GM10847 (cell line): ENCODE data around the gene CENPN.

Source experiments
- POLR2A ChIP-seq: IDR thresholded peaks from 2 replicates; pipeline ENCODE4 v1.6.1; 2011; ENCODE audit not compliant: insufficient read length; ENCODE audit errors: extremely low read depth

Gene CENPN

GRCh38 chr16:81000873-81001272 lies 6.1 kb upstream of the CENPN start:
- no peak for TF ChIP-seq POLR2A

- no peak for TF ChIP-seq POLR2A
These were observed 5.7 kb upstream of the CENPN start for GRCh38 chr16:81001330-81001729.

- no peak for TF ChIP-seq POLR2A
These were observed 4.0 kb upstream of the CENPN start for GRCh38 chr16:81003064-81003463.

- TF ChIP-seq POLR2A = no peak
These were observed 3.2 kb upstream of the CENPN start for GRCh38 chr16:81003610-81004460.

- no peak for TF ChIP-seq POLR2A
These were observed 2.2 kb upstream of the CENPN start for GRCh38 chr16:81004646-81005353.

GRCh38 chr16:81005610-81006161 lies 1.3 kb upstream of the CENPN start:
- TF ChIP-seq POLR2A = no peak

GRCh38 chr16:81006211-81006812 lies 702 bp upstream of the CENPN start:
- TF ChIP-seq POLR2A = peak; percentile 66

- no peak for TF ChIP-seq POLR2A
These were observed 1.4 kb downstream of the CENPN start for GRCh38 chr16:81008505-81008789.

- no peak for TF ChIP-seq POLR2A
These were observed 6.0 kb downstream of the CENPN start for GRCh38 chr16:81012974-81013373.

GRCh38 chr16:81014672-81015071 lies 7.7 kb downstream of the CENPN start:
- TF ChIP-seq POLR2A = no peak

GRCh38 chr16:81018496-81018895 lies 11.5 kb downstream of the CENPN start:
- TF ChIP-seq POLR2A = no peak

GRCh38 chr16:81026429-81026828 lies 19.4 kb downstream of the CENPN start:
- no peak for TF ChIP-seq POLR2A

GRCh38 chr16:81029930-81030604 lies 23.1 kb downstream of the CENPN start:
- TF ChIP-seq POLR2A = no peak

- peak; percentile 72 for TF ChIP-seq POLR2A
These were observed 28.5 kb downstream of the CENPN start, which contains the start of gene ATMIN for GRCh38 chr16:81035398-81035974. Gene ATMIN (plus strand): TSS chr16:81035842. CDS start chr16:81035871, 29 bp downstream.
